ENCODE data around the gene GALT.
A peak's percentile ranks its signal among the peaks of the same experiment; 100 is the strongest.

Gene GALT

DNA sequence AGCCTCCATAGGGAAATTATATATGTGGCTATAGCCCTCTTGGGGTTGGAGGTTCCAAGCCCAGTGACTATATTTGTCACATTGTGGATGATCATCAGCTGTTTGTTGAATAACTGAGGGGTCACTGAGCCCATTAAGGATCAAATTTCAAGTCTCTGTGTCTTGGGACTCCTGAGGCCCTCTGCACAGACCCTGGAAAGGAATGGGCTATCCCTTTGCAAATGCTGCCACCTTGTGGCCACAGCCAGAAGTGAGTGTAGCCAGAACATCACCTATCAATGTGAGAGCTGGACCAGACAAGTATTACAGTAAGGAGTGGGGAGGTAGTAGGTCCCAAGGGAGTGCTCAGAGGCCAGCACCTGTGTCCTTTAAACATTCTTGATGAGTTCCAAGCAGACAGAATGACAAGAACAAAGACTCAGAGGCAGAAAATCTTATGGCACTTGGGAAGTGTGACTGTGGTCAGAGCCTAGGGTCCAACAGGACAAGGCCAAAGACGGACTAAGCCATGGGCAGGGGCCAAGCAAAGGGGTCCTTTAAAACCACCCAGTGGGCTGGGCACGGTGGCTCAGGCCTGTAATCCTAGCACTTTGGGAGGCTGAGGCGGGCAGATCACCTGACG lies 42.8 kb upstream of the GALT start:
- no peaks in the 10 kb centered on the region for H3K9me3 ChIP-seq (ENCODE audit: control insufficient read depth, low read length)
- H3K18ac ChIP-seq (ENCODE audit: low read depth in 1 of 2, low read length in 2 of 2), result no peak overlapping the region
- H3K14ac ChIP-seq (ENCODE audit: low read length in 2 of 2), result no peak overlapping the region
- no peak overlapping the region for H3K4me3 ChIP-seq (ENCODE audit: insufficient read depth in 1 of 2, low read depth in 1 of 2, low read length in 2 of 2)
- H3K36me3 ChIP-seq (ENCODE audit: control insufficient read depth in 1 of 2, insufficient read depth in 2 of 2, low read depth in 1 of 2, low read length in 2 of 2), result no peaks in the 10 kb centered on the region
- no peak overlapping the region for H2BK12ac ChIP-seq (ENCODE audit: low read length in 2 of 2)
- peak; percentile 79 for DNase-seq
- no peak overlapping the region for H3K23ac ChIP-seq (ENCODE audit: low read length in 2 of 2)
- no peak overlapping the region for H2BK15ac ChIP-seq (ENCODE audit: low read depth, poor library complexity, severe bottlenecking)
- H3K4ac ChIP-seq (ENCODE audit: low read depth in 1 of 2, low read length in 2 of 2), result no peak overlapping the region
- no peaks in the 10 kb centered on the region for H3K4me1 ChIP-seq (ENCODE audit: control insufficient read depth, insufficient read depth, low read depth, low read length)
- H4K8ac ChIP-seq (ENCODE audit: low read length), result no peak overlapping the region
- no peak overlapping the region for H3K27ac ChIP-seq (ENCODE audit: low read length, poor library complexity, severe bottlenecking)
- no peaks in the 10 kb centered on the region for H3K79me1 ChIP-seq (replicated peaks; ENCODE audit: low read length, poor library complexity, severe bottlenecking)
- no peak overlapping the region for H3K4me2 ChIP-seq (ENCODE audit: low read length, poor library complexity, severe bottlenecking)
- H2AK5ac ChIP-seq (ENCODE audit: low read length, severe bottlenecking), result no peak overlapping the region
- WGBS, result 37% methylated on average over 2 of the region's 4 CpGs
- H4K91ac ChIP-seq (ENCODE audit: low read length), result no peak overlapping the region
- H3K9ac ChIP-seq (ENCODE audit: low read length), result no peak overlapping the region
- no peak overlapping the region for H2AFZ ChIP-seq (ENCODE audit: low read depth, low read length)
- no peak overlapping the region for H2BK5ac ChIP-seq (ENCODE audit: low read depth, low read length, poor library complexity, severe bottlenecking)
- H2BK120ac ChIP-seq (ENCODE audit: low read depth, low read length), result no peak overlapping the region
- peaks cover 26 to 57% of the 10 kb centered on the region in 2 experiments for H3K27me3 ChIP-seq (ENCODE audit: control insufficient read depth in 1 of 2, insufficient read depth in 1 of 2, low read length in 2 of 2)

DNA sequence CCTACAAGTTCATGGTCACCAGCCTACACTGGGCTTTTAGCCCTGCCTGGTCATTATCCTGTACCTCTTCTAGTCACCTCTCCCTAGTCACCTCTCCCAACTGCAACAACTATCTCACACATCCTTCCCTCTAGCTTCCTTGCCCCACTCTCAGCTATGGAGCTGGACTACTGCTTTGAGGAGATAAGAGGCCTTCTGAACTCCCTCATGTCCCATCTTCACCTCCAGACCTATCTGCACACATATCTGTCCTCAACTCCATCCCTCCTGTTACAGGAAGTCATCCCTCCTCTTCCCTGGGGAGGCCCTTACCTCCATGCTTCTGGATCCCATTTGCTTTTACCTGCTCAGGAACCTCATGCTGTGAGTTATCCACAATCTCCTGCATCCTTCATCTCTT lies 40.3 kb upstream of the GALT start:
- no peak overlapping the region for H4K91ac ChIP-seq (ENCODE audit: low read length)
- no peak overlapping the region for H2BK120ac ChIP-seq (ENCODE audit: low read depth, low read length)
- no peak overlapping the region for H3K18ac ChIP-seq (ENCODE audit: low read depth in 1 of 2, low read length in 2 of 2)
- no peak overlapping the region for H3K14ac ChIP-seq (ENCODE audit: low read length in 2 of 2)
- H3K9ac ChIP-seq (ENCODE audit: low read length), result no peak overlapping the region
- H2BK15ac ChIP-seq (ENCODE audit: low read depth, poor library complexity, severe bottlenecking), result no peak overlapping the region
- H3K9me3 ChIP-seq (ENCODE audit: control insufficient read depth, low read length), result no peaks in the 10 kb centered on the region
- no peak overlapping the region for H2AFZ ChIP-seq (ENCODE audit: low read depth, low read length)
- H3K4me1 ChIP-seq (ENCODE audit: control insufficient read depth, insufficient read depth, low read depth, low read length), result peaks cover 7% of the 10 kb centered on the region
- no peak for DNase-seq
- no peak overlapping the region for H4K8ac ChIP-seq (ENCODE audit: low read length)
- H3K4ac ChIP-seq (ENCODE audit: low read depth in 1 of 2, low read length in 2 of 2), result no peak overlapping the region
- H2BK12ac ChIP-seq (ENCODE audit: low read length in 2 of 2), result no peak overlapping the region
- H3K27me3 ChIP-seq (ENCODE audit: control insufficient read depth in 1 of 2, insufficient read depth in 1 of 2, low read length in 2 of 2), result peaks cover 20 to 32% of the 10 kb centered on the region in 2 experiments
- no peak overlapping the region for H2AK5ac ChIP-seq (ENCODE audit: low read length, severe bottlenecking)
- no peak overlapping the region for H2BK5ac ChIP-seq (ENCODE audit: low read depth, low read length, poor library complexity, severe bottlenecking)
- no peak overlapping the region for H3K23ac ChIP-seq (ENCODE audit: low read length in 2 of 2)
- H3K4me2 ChIP-seq (ENCODE audit: low read length, poor library complexity, severe bottlenecking), result no peak overlapping the region
- no peak overlapping the region for H3K4me3 ChIP-seq (ENCODE audit: insufficient read depth in 1 of 2, low read depth in 1 of 2, low read length in 2 of 2)
- peaks cover 0 to 6% of the 10 kb centered on the region in 2 experiments for H3K36me3 ChIP-seq (ENCODE audit: control insufficient read depth in 1 of 2, insufficient read depth in 2 of 2, low read depth in 1 of 2, low read length in 2 of 2)
- no peak overlapping the region for H3K27ac ChIP-seq (ENCODE audit: low read length, poor library complexity, severe bottlenecking)
- peaks cover 8% of the 10 kb centered on the region for H3K79me1 ChIP-seq (replicated peaks; ENCODE audit: low read length, poor library complexity, severe bottlenecking)

DNA sequence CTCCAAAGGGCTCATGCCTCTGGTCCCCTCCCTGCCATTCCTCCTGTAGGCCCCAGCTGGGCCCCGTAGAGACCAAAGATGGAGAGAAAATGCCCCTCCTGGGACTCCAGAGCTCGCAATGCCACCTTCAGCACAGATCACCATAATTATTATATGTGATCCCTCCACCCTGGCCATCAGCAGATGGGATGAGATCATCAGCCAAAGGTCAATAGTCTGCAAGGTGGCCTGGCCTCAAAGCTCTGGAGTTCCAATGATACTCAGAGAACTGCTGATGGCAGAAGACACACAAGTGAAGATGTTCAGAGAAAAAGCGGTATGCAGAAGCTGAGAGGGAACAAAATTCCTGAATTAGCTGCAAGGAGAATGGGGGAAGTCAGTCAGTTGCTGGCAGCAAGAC lies 39.6 kb upstream of the GALT start:
- no peak overlapping the region for H3K4me2 ChIP-seq (ENCODE audit: low read length, poor library complexity, severe bottlenecking)
- no peak overlapping the region for H4K91ac ChIP-seq (ENCODE audit: low read length)
- H2BK120ac ChIP-seq (ENCODE audit: low read depth, low read length), result no peak overlapping the region
- H3K4me3 ChIP-seq (ENCODE audit: insufficient read depth in 1 of 2, low read depth in 1 of 2, low read length in 2 of 2), result no peak overlapping the region
- no peak overlapping the region for H3K23ac ChIP-seq (ENCODE audit: low read length in 2 of 2)
- no peak overlapping the region for H3K9ac ChIP-seq (ENCODE audit: low read length)
- H2BK5ac ChIP-seq (ENCODE audit: low read depth, low read length, poor library complexity, severe bottlenecking), result no peak overlapping the region
- no peak overlapping the region for H3K18ac ChIP-seq (ENCODE audit: low read depth in 1 of 2, low read length in 2 of 2)
- H3K14ac ChIP-seq (ENCODE audit: low read length in 2 of 2), result no peak overlapping the region
- no peak overlapping the region for H3K4ac ChIP-seq (ENCODE audit: low read depth in 1 of 2, low read length in 2 of 2)
- H3K79me1 ChIP-seq (replicated peaks; ENCODE audit: low read length, poor library complexity, severe bottlenecking), result peaks cover 9% of the 10 kb centered on the region
- H2BK12ac ChIP-seq (ENCODE audit: low read length in 2 of 2), result no peak overlapping the region
- H3K4me1 ChIP-seq (ENCODE audit: control insufficient read depth, insufficient read depth, low read depth, low read length), result peaks cover 9% of the 10 kb centered on the region
- no peak for DNase-seq
- H3K27ac ChIP-seq (ENCODE audit: low read length, poor library complexity, severe bottlenecking), result no peak overlapping the region
- H3K27me3 ChIP-seq (ENCODE audit: control insufficient read depth in 1 of 2, insufficient read depth in 1 of 2, low read length in 2 of 2), result peaks cover 20 to 25% of the 10 kb centered on the region in 2 experiments
- no peak overlapping the region for H2AFZ ChIP-seq (ENCODE audit: low read depth, low read length)
- 80% methylated on average over 3 of the region's 3 CpGs for WGBS
- no peak overlapping the region for H2BK15ac ChIP-seq (ENCODE audit: low read depth, poor library complexity, severe bottlenecking)
- no peak overlapping the region for H2AK5ac ChIP-seq (ENCODE audit: low read length, severe bottlenecking)
- no peak overlapping the region for H4K8ac ChIP-seq (ENCODE audit: low read length)
- no peaks in the 10 kb centered on the region for H3K9me3 ChIP-seq (ENCODE audit: control insufficient read depth, low read length)
- peaks cover 0 to 6% of the 10 kb centered on the region in 2 experiments for H3K36me3 ChIP-seq (ENCODE audit: control insufficient read depth in 1 of 2, insufficient read depth in 2 of 2, low read depth in 1 of 2, low read length in 2 of 2)

DNA sequence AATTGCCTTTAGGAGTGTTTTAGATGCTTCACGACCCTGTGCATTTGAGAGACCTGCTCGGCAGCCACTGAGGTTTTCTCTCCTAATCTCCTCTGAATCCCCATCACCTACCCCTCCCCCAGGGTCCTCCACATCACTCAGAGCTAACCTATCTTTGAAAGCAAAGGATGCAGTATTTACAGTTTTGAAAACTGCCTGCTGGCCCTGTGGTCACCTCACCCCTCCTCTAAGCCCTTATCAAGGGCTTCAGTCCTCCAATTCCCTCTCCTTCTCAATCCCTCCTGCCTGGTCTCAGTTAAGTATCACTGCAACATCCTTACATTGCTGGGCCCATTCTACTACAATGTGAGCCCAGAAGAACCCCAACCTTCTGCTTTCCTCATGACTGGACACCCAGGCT lies 39.1 kb upstream of the GALT start:
- H3K4ac ChIP-seq (ENCODE audit: low read depth in 1 of 2, low read length in 2 of 2), result no peak overlapping the region
- H3K9ac ChIP-seq (ENCODE audit: low read length), result no peak overlapping the region
- H3K14ac ChIP-seq (ENCODE audit: low read length in 2 of 2), result no peak overlapping the region
- no peak overlapping the region for H2BK5ac ChIP-seq (ENCODE audit: low read depth, low read length, poor library complexity, severe bottlenecking)
- no peak overlapping the region for H2BK120ac ChIP-seq (ENCODE audit: low read depth, low read length)
- H2BK15ac ChIP-seq (ENCODE audit: low read depth, poor library complexity, severe bottlenecking), result no peak overlapping the region
- H3K4me2 ChIP-seq (ENCODE audit: low read length, poor library complexity, severe bottlenecking), result no peak overlapping the region
- no peak overlapping the region for H3K23ac ChIP-seq (ENCODE audit: low read length in 2 of 2)
- no peak overlapping the region for H3K27ac ChIP-seq (ENCODE audit: low read length, poor library complexity, severe bottlenecking)
- no peaks in the 10 kb centered on the region for H3K9me3 ChIP-seq (ENCODE audit: control insufficient read depth, low read length)
- no peak overlapping the region for H3K4me3 ChIP-seq (ENCODE audit: insufficient read depth in 1 of 2, low read depth in 1 of 2, low read length in 2 of 2)
- WGBS, result 56% methylated on average over 2 of the region's 2 CpGs
- H4K91ac ChIP-seq (ENCODE audit: low read length), result no peak overlapping the region
- H3K36me3 ChIP-seq (ENCODE audit: control insufficient read depth in 1 of 2, insufficient read depth in 2 of 2, low read depth in 1 of 2, low read length in 2 of 2), result peaks cover 0 to 6% of the 10 kb centered on the region in 2 experiments
- peaks cover 9% of the 10 kb centered on the region for H3K79me1 ChIP-seq (replicated peaks; ENCODE audit: low read length, poor library complexity, severe bottlenecking)
- H3K4me1 ChIP-seq (ENCODE audit: control insufficient read depth, insufficient read depth, low read depth, low read length), result peaks cover 11% of the 10 kb centered on the region
- no peak overlapping the region for H2AK5ac ChIP-seq (ENCODE audit: low read length, severe bottlenecking)
- no peak for DNase-seq
- no peak overlapping the region for H3K18ac ChIP-seq (ENCODE audit: low read depth in 1 of 2, low read length in 2 of 2)
- H3K27me3 ChIP-seq (ENCODE audit: control insufficient read depth in 1 of 2, insufficient read depth in 1 of 2, low read length in 2 of 2), result peaks cover 20 to 21% of the 10 kb centered on the region in 2 experiments
- H2AFZ ChIP-seq (ENCODE audit: low read depth, low read length), result no peak overlapping the region
- H4K8ac ChIP-seq (ENCODE audit: low read length), result no peak overlapping the region
- no peak overlapping the region for H2BK12ac ChIP-seq (ENCODE audit: low read length in 2 of 2)

Data from mesenchymal stem cell (in vitro differentiated cells and primary cell).